Measurements from ENCODE around the gene HBG2. TPM values are rescaled to one million over a fixed set of nuclear protein-coding genes. Genes with fewer than 3 reads are reported as not detected.

HBG2 gene
- total and polyA plus RNA-seq, 9 of the 15 experiments (the other 6 are each of a cell fraction or from before 2014, with no cell fraction given), result 1,626 to 58,619 (median 10,515) TPM

GRCh38 chr11:5267033-5267563 lies 12.5 kb upstream of the HBG2 start (continued):
- TF ChIP-seq ZNF407 (IDR thresholded peaks at IDR 0.05; ENCODE audit: low read depth) (no peak), ZNF785 (CRISPR knock-in tag; IDR thresholded peaks at IDR 0.05) (no peak), PRDM10 (IDR thresholded peaks at IDR 0.05; ENCODE audit: partially characterized antibody) (peak; percentile 10), HDAC1 (IDR thresholded peaks at IDR 0.05) (peak; percentile 73 to 77; a peak in 3 of 4 replicates), HCFC1 (IDR thresholded peaks at IDR 0.05; ENCODE audit: low read depth, low read length) (no peak)
- TF ChIP-seq, protein P1, sequence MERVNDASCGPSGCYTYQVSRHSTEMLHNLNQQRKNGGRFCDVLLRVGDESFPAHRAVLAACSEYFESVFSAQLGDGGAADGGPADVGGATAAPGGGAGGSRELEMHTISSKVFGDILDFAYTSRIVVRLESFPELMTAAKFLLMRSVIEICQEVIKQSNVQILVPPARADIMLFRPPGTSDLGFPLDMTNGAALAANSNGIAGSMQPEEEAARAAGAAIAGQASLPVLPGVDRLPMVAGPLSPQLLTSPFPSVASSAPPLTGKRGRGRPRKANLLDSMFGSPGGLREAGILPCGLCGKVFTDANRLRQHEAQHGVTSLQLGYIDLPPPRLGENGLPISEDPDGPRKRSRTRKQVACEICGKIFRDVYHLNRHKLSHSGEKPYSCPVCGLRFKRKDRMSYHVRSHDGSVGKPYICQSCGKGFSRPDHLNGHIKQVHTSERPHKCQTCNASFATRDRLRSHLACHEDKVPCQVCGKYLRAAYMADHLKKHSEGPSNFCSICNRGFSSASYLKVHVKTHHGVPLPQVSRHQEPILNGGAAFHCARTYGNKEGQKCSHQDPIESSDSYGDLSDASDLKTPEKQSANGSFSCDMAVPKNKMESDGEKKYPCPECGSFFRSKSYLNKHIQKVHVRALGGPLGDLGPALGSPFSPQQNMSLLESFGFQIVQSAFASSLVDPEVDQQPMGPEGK (CRISPR knock-in tag; IDR thresholded peaks at IDR 0.05; ENCODE audit: borderline replicate concordance), result no peak
